Loucy (cell line): ENCODE data around the gene DOCK3.

Source experiments
- EZH2phosphoT487 ChIP-seq: fragments of 200-600 bp; IDR thresholded peaks from 2 replicates; pipeline ENCODE4 v1.6.1; 2018; ENCODE audit warnings: antibody characterized with exemption, mild to moderate bottlenecking, moderate library complexity, borderline replicate concordance
- TF ChIP-seq, protein P1 (sequence below): fragments of 200-600 bp; sonication (generic); conservative IDR thresholded peaks from 2 replicates; pipeline ENCODE4 v1.5.1; 2014; ENCODE audit warnings: mild to moderate bottlenecking, antibody characterized with exemption, low read length

DNA sequence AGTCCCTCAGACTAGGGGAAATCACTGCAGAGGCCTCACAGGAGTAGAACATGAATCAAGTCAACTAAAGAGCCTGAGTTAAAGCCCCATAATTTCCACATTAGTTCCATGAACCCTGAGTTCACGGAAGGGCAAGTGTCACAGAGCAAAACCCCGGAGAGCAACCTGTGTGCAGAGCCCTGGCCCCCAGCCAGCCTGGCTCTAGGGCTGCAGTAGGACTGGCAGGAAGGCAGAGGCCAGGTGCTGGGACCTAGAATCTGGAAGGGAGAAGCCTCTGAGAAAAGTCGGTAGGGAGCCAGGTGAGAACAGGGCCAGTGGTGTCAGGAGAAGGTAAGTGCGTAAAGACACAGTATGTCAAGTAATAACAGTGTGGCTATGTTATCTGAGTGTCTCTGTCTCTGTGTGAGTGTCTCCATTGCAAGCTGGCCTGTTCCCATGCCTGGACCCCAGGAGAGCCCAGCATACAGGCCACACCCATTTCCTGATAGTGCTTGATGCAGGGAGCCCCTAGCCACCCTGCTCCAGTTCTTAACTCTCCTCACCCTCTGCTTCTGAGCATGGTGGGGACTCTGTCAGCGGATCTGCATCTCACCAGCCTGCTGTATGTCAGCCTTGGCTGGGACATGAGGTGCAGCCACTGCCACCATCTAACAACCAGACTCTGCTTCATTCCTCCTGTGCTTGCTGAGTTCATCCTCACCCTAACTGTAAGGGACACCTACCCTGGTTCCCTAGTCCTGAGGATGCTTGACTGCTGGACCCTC lies 699.1 kb downstream of the DOCK3 start:
- TF ChIP-seq, protein P1, sequence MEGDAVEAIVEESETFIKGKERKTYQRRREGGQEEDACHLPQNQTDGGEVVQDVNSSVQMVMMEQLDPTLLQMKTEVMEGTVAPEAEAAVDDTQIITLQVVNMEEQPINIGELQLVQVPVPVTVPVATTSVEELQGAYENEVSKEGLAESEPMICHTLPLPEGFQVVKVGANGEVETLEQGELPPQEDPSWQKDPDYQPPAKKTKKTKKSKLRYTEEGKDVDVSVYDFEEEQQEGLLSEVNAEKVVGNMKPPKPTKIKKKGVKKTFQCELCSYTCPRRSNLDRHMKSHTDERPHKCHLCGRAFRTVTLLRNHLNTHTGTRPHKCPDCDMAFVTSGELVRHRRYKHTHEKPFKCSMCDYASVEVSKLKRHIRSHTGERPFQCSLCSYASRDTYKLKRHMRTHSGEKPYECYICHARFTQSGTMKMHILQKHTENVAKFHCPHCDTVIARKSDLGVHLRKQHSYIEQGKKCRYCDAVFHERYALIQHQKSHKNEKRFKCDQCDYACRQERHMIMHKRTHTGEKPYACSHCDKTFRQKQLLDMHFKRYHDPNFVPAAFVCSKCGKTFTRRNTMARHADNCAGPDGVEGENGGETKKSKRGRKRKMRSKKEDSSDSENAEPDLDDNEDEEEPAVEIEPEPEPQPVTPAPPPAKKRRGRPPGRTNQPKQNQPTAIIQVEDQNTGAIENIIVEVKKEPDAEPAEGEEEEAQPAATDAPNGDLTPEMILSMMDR: no peak
- TF ChIP-seq EZH2phosphoT487: no peak
